Measurements from ENCODE around the gene GTF2F1. TPM values are rescaled to one million over a fixed set of nuclear protein-coding genes. Genes with fewer than 3 reads are reported as not detected.

GTF2F1 gene
- total RNA-seq, 1 experiment from 2014 or later: 67.2 TPM

- Histone ChIP-seq H3K18ac (ENCODE audit: insufficient read length, low read depth, low read length) (no peak overlapping the region), H4K8ac (replicated peaks; ENCODE audit: insufficient read length, low read depth, low read length) (no peak overlapping the region), H3K23me2 (ENCODE audit: insufficient read length, low read depth, low read length, poor library complexity, severe bottlenecking) (no peaks in the 10 kb centered on the region), H3K9ac (ENCODE audit: extremely low read depth, insufficient read length, low read length) (no peak overlapping the region), H3K27ac (ENCODE audit: insufficient read length, low read depth, low read length) (no peak overlapping the region), H3T11ph (ENCODE audit: low read length) (no peak overlapping the region), H2BK12ac (ENCODE audit: insufficient read length, low read depth, low read length) (no peak overlapping the region), H3K27me3 (ENCODE audit: insufficient read depth, low read length) (no peaks in the 10 kb centered on the region), H3K4me2 (ENCODE audit: insufficient read depth, insufficient read length, low read length) (no peak overlapping the region), H3K9me3 (ENCODE audit: control insufficient read depth, low read depth, low read length) (no peaks in the 10 kb centered on the region), H2BK20ac (ENCODE audit: low read depth, low read length, poor library complexity, severe bottlenecking) (no peak overlapping the region), H2BK15ac (ENCODE audit: low read depth, low read length) (no peak overlapping the region), H4K5ac (ENCODE audit: insufficient read length, low read depth, low read length) (no peak overlapping the region), H2AFZ (ENCODE audit: low read length) (no peak overlapping the region), H4K91ac (ENCODE audit: insufficient read length, low read depth, low read length) (no peak overlapping the region), H2BK120ac (ENCODE audit: low read depth, low read length, poor library complexity, severe bottlenecking) (no peak overlapping the region), H2AK5ac (ENCODE audit: insufficient read length, low read length) (no peak overlapping the region), H3K23ac (ENCODE audit: insufficient read length, low read depth, low read length) (no peak overlapping the region), H4K20me1 (ENCODE audit: control insufficient read depth, insufficient read depth, insufficient read length) (no peaks in the 10 kb centered on the region), H3K79me2 (ENCODE audit: insufficient read depth, low read length) (no peaks in the 10 kb centered on the region), H3K79me1 (ENCODE audit: insufficient read depth, low read depth, low read length, poor library complexity, severe bottlenecking) (no peaks in the 10 kb centered on the region), H2BK5ac (ENCODE audit: insufficient read length, low read length) (no peak overlapping the region), H3K56ac (ENCODE audit: insufficient read length, low read depth, low read length) (no peak overlapping the region), H3K14ac (ENCODE audit: insufficient read depth, low read length) (no peak overlapping the region), H3K4ac (ENCODE audit: low read depth, low read length) (no peak overlapping the region), H3K4me1 (ENCODE audit: insufficient read depth, low read length) (no peaks in the 10 kb centered on the region)
- Mint-ChIP-seq H3K27ac (no peak overlapping the region), H3K4me3 (no peak overlapping the region), H3K36me3 (ENCODE audit: insufficient read depth in 1 of 3, low read depth in 3 of 3) (no peaks in the 10 kb centered on the region), H3K27me3 (ENCODE audit: low read depth) (peaks cover 26% of the 10 kb centered on the region), H3K9me3 (no peaks in the 10 kb centered on the region; a peak in 2 of 5 replicates), H3K4me1 (peaks cover 0 to 5% of the 10 kb centered on the region in 2 experiments; a peak in 1 of 4 replicates)
- no CpG with 5 or more reads among the region's 11 CpGs for WGBS (ENCODE audit: extremely low coverage, insufficient read length, low lambda C conversion rate)
- DNase-seq: no peak
- TF ChIP-seq CTCF (conservative IDR thresholded peaks at IDR 0.05): peak; percentile 19; the same call in 1 of the 3 replicates
Observed at GRCh38 chr19:6433165-6433564, 40.2 kb upstream of the GTF2F1 start.
